GM19455 (cell line): ENCODE measurements around the gene ZNF778.
"Not testable (repeated sequence)": the region's sequence is repeated elsewhere in the genome, so short reads cannot be mapped to it uniquely, and the experiment has no call there.

Experiments
- ATAC-seq: cut with Tn5 transposase; IDR thresholded peaks from one replicate; pipeline ENCODE4 v1.9.1; 2021; ENCODE audit not compliant: unreplicated experiment

Gene ZNF778

GRCh38 chr16:89210904-89211515, 6.5 kb upstream of the ZNF778 start:
- ATAC-seq, result no peak

- ATAC-seq, result no peak
Observed at GRCh38 chr16:89216315-89217137, 977 bp upstream of the ZNF778 start.

- no peak for ATAC-seq
Observed at GRCh38 chr16:89217138-89217387, 440 bp upstream of the ZNF778 start.

GRCh38 chr16:89219365-89219764, 1.9 kb downstream of the ZNF778 start:
- no peak for ATAC-seq

GRCh38 chr16:89221604-89222003, 4.1 kb downstream of the ZNF778 start:
- no peak for ATAC-seq

- ATAC-seq, result no peak
Observed at GRCh38 chr16:89222931-89223330, 5.4 kb downstream of the ZNF778 start.

- no peak for ATAC-seq
Observed at GRCh38 chr16:89224665-89225064, 7.2 kb downstream of the ZNF778 start.

- ATAC-seq, result no peak
Observed at GRCh38 chr16:89230255-89230654, 12.8 kb downstream of the ZNF778 start.

- no peak for ATAC-seq
Observed at GRCh38 chr16:89232107-89232506, 14.6 kb downstream of the ZNF778 start.

- no peak for ATAC-seq
Observed at GRCh38 chr16:89233678-89234490, 16.4 kb downstream of the ZNF778 start.

GRCh38 chr16:89237733-89238132, 20.2 kb downstream of the ZNF778 start:
- no peak for ATAC-seq

- peak; percentile 58 for ATAC-seq
Observed at GRCh38 chr16:89241187-89242007, 23.9 kb downstream of the ZNF778 start.

GRCh38 chr16:89242795-89243200, 25.3 kb downstream of the ZNF778 start:
- no peak for ATAC-seq

- no peak for ATAC-seq
Observed at GRCh38 chr16:89243664-89244063, 26.2 kb downstream of the ZNF778 start.

- ATAC-seq, result not testable (repeated sequence)
Observed at GRCh38 chr16:89244264-89244663, 26.8 kb downstream of the ZNF778 start.

- no peak for ATAC-seq
Observed at GRCh38 chr16:89244754-89245153, 27.3 kb downstream of the ZNF778 start.

- ATAC-seq, result no peak
Observed at GRCh38 chr16:89246383-89246902, 28.9 kb downstream of the ZNF778 start.

- ATAC-seq, result peak; percentile 68
Observed at GRCh38 chr16:89246903-89247733, 29.6 kb downstream of the ZNF778 start.

GRCh38 chr16:89247734-89248075, 30.2 kb downstream of the ZNF778 start:
- ATAC-seq, result not testable (repeated sequence)
